ENCODE measurements around the gene FRMD1. TPM values are rescaled to one million over a fixed set of nuclear protein-coding genes. Genes with fewer than 3 reads are reported as not detected.

FRMD1 gene
- total and polyA plus RNA-seq, 2 of the 8 experiments (the other 6 are each of a cell fraction or from before 2014, with no cell fraction given) = 0.36 TPM; not detected in 1

DNA sequence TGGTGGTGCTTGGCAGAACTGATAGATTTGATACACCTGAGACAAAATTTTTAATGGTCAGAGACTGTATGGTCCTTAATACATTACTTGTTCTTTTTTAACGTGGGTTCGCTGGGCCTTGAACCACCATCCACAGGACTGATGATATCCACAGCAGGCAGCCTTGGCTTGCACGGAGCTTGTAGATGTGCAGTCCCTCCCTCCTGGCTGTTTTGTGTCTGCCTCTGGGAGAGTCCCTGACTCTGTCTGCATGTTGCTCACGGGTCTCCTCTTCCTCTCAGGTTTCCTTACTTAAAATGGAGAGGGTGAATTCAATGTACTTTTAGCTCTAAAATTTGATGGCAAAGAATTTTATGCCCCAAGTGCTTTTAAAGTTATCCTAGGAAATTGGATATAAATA, 64.0 kb downstream of the FRMD1 start (continued):
- no peak for TF ChIP-seq TAF7 (optimal IDR thresholded peaks at IDR 0.05; ENCODE audit: borderline replicate concordance, low read depth, low read length)
